GM19043 (cell line): ENCODE results near the gene KCNAB2.

Source experiments
- ATAC-seq: cut with Tn5 transposase; IDR thresholded peaks from one replicate; pipeline ENCODE4 v1.9.1; 2021; ENCODE audit warnings: low read depth; ENCODE audit not compliant: unreplicated experiment

KCNAB2 gene

DNA sequence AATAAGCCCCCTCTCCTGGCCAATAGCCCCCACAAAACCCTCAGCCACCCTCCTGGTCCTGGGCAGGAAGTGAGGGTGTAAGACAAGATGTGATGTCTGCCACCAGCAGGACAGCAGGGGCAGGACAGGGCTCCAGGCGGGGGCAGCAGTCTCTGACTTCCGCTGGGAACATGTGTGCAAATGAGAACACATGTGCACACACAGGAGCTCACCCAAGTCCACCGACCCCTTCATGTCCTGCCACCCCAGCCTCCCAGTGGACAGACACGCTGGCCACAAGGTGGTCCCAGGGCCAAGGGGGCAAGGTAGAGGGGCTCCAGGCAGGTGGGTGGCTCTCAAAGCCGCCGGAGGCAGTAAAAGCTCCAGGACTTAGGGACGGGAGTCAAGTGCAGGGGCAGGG is 60.1 kb downstream of the KCNAB2 start:
- no peak for ATAC-seq

DNA sequence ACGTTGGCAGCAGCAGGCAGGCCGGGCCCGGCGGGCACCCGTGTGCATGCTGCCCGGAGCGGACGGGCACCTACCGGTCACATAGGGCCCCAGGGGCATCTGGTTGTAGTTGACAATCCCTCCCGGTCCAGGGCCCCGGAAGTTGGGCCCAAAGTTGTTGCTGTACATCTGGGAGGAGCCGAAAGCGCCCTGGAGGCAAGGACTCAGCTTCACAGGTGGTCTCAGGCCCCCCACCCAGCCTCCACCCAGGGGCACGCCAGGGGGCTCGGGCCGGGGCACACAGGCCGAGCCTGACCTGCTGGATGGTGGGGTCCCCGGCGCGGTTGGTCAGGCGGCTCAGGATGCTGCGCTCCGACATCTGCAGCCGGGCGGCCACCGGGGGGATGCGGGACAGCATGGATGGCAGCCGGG is 60.6 kb downstream of the KCNAB2 start:
- ATAC-seq = no peak

DNA sequence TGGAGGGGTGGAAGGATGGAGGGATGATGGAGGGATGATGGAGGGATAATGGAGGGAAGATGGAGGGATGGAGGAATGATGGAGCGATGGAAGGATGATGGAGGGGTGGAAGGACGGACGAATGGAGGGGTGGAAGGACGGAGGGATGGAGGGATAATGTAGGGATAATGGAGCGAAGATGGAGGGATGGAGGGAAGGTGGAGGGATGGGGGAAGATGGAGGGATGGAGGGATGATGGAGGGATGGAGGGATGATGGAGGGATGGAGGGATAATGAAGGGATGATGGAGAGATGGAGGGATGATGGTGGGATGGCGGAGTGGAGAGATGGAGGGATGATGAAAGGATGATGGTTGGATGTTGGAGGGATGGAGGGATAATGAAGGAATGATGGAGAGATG is 61.3 kb downstream of the KCNAB2 start:
- ATAC-seq = no peak

DNA sequence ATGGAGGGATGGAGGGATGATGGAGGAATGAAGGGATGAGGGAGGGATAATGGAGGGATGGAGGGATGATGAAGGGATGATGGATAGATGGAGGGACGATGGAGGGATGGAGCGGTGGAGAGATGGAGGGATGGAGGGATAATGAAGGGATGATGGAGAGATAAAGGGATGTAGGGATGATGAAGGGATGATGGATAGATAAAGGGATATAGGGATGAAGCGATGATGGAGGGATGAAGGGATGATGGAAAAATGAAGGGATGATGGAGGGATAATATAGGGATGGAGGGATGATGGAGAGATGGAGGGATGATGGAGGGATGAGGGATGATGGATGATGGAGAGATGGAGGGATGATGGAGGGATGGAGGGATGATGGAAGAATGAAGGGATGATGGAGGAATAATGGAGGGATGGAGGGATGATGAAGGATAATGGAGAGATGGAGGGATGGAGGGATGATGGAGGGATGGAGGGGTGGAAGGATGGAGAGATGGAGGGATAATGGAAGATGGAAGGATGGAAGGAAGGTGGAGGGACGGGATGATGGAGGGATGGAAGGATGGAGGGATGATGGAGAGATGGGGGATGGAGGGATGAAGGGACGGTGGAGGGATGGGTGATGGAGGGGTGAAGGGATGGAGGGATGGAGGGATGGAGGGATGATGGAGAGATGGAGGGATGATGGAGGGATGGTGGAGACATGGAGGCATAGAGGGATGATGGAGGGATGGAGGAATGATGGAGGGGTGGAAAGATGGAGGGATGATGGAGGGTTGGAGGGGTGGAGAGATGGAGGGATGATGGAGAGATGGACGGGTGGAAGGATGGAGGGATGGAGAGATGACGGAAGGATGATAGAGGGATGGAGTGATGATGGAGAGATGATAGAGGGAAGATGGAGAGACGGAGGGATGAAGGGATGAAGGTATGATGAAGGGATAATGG is 62.0 kb downstream of the KCNAB2 start:
- ATAC-seq = no peak

DNA sequence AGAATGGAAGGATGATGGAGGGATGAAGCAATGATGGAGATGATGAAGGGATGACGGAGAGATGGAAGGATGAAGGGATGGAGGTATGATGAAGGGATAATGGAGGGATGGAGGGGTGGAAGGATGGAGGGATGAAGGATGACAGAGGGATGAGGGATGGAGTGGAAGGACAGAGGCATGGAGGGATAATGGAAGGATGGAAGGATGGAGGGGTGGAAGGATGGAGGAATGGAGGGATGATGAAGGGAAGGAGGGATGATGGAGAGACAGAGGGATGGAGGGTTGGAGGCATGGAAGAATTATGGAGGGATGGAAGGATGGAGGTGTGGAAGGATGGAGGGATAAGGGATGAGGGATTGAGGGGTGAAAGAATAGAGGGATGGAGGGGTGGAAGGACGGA is 62.8 kb downstream of the KCNAB2 start:
- ATAC-seq = no peak

DNA sequence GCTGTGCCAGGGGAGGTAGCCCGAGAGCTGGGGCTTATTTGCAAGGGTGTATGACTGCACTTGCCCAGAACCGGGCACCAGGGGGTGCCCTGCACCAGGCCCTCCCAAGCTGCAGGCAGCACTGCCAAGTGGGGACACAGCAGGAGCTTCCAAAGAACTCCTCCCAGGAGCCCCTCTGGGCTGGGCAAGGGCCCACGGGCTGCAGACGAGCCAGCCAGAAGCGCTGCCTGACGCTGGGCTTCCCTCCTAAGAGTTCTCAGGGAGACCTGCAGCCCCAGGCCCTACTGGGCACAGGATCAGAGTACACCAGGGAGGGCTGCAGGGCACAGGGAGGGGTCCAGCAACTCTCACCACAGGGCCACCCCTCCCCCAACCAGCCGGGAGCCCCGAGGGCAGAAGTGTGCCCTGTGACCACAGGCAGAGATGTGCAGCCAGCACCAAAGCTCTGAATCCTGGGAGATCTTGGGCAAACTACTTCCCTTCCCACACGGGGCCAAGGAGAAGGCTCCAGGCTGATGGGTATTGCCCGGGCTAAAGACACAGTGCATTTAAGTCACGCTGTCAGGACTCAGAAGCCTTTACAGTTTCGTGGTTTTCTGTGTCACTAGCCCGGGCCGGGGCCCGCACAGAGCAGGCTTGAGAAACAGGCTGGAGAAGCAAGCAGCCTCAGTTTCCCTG is 63.4 kb downstream of the KCNAB2 start:
- no peak for ATAC-seq

DNA sequence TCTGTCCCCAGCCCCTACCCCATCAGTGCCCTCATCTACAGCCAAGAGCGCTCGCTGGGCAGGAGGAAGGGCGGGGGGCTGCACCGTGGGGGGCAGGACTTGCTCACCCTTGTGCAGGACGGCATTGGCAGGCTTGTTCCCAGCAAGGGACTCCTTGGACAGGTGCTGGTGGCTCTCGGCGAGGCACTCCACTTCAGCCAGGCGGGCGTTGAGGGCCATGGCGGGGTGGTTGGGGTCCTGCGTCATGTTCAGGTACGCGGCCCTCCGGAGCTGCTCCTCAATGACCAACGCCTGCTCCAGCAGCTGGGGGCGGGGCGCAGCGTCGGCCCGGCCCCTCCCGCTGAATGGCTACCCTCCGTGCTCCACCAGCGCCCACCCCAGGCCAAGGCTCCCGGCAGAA is 64.0 kb downstream of the KCNAB2 start:
- ATAC-seq = no peak

DNA sequence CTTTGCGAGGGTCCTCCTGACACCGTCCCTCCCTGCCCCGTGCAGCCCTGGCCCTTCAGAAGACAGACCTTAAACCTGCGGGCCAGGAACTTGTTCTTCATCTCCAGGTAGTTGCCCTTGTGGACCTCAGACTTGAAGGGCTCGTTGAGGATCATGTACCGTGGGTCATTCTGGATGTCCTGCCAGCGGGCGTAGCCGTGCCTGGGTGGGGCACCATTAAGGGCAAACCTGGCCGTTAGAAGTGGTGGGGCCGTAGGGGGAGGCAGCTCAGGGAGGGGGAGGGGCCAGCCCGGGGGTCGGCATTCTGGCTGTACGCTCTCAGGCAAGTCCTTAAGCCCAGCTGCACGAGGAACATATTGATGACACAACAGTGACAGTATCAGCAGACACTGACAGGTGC is 64.6 kb downstream of the KCNAB2 start:
- no peak for ATAC-seq

DNA sequence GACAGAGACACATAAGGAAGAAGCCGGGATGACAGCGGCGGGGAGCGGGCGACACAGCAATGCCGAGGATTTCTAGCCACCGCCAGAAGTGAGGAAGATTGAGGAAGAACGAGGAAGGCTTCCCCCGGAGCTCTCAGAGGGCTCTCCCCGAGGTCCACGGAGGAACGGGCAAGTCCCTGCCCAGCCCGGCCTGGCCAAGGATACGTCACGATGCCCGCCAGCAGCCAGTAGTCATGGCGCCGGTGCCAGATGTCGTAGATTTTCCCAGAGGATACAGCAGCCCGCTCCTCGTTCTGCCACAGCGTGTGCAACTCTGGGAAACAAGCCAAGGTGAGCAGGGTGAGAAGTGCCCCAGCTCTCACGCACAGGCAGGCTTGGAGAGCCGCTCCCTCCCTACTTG is 65.9 kb downstream of the KCNAB2 start:
- ATAC-seq = no peak

DNA sequence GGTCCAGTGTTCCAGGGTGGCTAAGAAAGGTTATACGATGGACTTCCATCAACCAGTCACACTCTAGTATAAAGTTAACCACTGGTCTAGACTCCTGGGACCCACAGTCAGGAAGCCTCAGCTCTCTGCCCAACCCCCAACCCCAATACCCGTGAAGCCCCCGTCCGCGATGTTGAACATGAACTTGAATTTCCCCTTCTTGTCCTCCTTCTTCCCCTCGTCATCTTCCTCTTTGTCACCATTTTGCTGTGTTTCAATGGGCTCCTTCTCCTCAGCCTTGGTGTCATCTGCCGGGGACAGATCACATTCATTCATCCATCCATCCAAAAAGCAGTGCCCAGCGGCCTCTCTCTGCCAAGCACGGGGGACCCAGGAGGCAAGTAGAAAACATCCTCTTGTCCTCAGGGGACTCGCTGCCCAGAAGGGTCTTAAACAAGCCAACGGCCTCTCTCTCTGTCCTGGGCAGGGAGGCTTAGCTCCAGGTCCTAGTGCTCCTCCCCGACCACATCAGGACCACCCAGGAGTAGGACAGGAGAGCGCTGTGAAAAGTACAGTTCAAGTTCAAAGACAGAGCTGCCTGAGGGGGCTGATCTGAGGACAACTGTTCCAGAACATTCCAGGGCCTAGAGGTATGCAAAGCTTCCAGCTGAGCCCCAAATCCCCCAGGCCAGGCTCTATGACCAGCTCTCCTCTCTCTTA is 66.5 kb downstream of the KCNAB2 start:
- no peak for ATAC-seq

DNA sequence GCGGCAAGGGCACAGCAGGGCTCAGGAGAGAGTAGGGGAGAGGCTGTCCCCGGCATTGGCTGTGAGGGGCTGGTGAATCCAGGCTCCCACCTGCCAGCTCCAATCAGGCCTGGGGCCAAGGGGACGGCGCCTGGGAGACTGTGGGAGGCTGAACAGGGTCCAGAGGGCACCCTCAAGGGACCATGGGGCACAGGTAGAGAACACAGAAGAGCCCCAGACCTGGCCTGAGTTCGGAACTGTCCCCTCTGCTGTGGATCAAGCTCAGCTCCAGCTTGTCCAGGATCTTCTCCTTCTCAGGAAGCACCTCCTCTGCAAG is 67.0 kb downstream of the KCNAB2 start:
- ATAC-seq = no peak

DNA sequence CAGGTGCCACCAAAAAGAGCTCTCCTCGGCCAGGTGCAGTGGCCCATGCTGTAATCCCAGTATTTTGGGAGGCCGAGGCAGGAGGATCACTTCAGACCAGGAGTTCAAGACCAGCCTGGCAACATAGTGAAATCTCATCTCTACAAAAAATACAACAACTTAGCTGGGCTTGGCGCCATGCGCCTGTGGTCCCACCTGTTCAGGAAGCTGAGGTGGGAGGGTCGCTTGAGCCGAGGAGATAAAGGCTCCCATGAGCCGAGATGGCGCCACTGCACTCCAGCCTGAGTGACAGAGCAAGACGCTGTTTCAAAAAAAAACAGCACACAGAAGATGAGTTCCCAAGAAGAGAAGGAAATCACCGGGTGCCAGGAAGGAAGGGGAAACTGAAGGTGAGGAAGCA is 67.4 kb downstream of the KCNAB2 start:
- no peak for ATAC-seq

DNA sequence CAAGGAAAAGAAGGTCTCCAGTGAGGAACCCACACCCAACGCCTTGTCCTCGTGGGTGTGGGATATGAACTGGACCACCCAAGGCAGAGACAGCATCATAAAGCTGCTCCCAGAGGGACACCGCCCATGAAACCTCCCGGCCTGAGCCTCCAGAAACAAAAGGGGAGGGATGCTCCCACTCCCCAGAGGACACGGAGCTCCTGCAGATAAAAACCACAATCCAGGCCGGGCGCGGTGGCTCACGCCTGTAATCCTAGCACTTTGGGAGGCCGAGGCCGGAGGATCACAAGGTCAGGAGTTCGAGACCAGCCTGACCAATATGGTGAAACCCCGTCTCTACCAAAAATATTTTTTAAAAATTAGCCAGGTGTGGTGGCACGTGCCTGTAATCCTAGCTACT is 68.1 kb downstream of the KCNAB2 start:
- ATAC-seq = no peak

DNA sequence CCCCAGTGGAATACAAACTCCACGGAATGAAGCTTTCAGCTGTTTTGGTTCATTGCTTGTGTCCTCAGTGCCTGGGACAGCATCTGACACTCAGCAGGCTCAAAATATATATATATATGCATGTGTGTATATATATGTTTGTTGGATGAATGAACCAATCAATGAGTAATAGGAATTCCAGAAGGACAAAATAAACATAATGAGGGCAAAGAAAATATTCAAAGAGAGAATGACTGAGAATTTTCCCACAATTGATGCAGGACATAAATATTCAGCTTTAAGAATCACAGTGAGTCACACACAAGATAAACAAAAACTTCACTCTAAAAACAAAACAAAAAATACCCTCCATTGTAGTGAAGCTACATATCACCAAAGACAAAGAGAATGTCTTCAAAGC is 70.4 kb downstream of the KCNAB2 start:
- ATAC-seq = no peak

DNA sequence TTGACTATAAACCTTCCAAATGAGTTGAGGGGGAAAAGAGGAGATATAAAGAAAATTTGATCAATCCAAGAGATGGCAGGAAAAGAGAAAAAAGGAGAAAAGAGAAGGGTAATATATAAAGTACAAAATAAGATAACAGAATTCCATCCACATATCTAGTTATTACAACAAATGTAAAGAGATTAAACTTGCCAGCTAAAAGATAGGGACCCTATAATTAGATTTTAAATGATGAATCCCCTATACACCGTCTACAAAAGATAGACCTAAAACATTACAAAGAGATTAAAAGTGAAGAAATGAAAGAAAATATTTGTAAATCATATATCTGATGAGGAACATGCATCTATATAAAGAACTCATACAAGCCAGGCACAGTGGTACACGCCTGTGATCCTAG is 71.4 kb downstream of the KCNAB2 start:
- ATAC-seq = no peak

DNA sequence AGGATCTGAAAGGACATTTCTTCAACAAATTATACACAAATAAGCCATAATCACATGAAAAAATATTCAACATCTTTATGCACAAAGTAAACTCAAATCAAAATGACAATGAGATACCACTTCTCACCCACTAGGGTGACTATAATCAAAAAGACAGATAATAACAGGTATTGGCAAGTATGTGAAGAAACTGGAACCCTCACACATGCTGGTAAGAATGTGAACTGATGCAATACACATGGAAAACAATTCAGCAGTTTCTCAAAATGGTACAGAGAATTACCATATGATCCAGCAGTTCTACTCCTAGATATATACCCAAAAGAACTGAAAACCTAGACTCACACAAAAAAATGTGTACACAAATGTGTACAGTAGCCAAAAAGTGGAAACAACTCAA is 71.9 kb downstream of the KCNAB2 start:
- no peak for ATAC-seq

DNA sequence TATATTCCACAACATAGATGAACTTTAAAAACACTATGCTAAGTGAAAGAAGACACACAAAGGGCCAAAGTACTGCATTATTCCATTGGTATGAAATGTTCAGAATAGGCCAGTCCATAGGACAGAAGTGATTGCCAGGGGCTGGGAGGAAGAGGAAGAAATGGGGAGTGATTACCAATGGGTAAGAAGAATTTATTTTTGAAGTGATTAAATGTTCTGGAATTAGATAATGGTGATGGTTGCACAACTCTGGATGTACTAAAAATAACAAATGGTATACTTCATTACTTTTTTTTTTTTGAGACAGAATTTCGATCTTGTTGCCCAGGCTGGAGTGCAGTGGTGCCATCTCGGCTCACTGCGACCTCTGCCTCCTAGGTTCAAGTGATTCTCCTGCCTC is 72.7 kb downstream of the KCNAB2 start:
- no peak for ATAC-seq

DNA sequence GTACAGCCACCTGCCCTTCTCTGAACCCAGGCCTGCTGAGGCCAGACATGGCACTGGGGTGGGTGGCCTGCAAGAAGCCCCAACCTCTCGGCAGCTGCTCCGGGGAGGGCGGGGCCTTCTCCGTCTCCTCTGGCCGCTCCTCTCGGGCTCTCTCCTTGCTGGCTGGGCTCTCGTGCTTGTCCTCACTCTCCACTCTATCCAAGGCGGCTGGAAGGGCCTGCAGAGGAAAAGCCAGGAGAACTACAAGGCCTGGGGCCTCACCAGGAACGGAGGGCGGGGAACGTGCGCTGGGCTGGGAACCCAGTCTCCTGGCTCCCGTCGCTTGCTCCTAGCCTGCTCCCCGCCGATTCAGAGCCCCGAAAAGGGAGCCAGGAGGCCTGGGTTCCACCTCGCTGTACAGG is 75.3 kb downstream of the KCNAB2 start:
- ATAC-seq = no peak

DNA sequence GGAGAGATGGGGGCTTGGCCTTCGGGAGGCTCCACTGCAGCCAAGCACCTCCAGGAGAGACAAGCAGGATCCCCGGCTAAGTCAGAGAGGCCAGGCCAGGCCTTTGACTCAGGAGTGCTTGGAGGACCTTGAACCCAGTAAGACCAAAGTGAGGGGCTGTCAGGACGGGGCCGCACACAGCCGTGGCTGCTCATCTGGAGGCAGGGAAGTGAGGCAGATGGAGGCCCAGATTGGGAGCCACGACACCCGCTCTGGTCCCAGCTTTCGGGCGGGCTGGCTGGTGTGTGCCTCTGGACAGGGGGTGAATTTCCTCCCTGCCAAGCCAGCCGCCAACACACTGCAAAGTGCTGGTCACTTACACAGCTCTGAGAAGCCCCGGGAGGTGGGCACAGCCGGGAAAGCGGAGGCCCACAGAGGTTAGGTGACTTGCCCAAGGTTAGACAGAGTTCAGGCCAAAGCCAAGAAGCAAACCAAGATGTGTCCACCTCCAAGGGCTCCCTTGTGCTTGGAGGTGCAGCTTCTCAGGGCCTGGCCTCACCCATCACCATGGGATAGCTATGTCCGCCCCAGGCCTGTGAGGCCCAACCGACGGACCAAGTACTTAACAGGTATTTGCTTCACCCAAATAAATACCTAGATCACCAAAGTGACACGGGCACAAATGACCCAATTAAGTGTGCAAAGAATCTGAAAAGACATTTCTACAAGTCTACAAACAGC is 76.1 kb downstream of the KCNAB2 start:
- no peak for ATAC-seq

DNA sequence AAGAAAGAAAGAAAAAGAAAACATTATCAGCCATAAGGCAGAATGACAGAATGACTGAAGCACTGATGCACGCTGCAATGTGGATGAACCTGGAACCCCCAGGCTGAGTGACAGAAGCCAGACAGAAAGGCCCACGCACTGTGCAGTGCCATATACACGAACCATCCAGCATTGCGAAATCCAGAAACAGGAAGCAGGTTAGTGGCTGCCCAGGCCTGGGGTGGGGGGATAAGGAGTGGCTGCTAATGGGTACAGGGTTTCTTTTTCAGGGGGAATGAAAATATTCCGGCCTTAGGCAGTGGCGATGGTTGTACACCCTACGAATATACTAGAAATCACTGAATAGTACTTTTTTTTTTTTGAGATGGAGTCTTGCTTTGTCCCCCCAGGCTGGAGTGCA is 77.4 kb downstream of the KCNAB2 start:
- no peak for ATAC-seq

DNA sequence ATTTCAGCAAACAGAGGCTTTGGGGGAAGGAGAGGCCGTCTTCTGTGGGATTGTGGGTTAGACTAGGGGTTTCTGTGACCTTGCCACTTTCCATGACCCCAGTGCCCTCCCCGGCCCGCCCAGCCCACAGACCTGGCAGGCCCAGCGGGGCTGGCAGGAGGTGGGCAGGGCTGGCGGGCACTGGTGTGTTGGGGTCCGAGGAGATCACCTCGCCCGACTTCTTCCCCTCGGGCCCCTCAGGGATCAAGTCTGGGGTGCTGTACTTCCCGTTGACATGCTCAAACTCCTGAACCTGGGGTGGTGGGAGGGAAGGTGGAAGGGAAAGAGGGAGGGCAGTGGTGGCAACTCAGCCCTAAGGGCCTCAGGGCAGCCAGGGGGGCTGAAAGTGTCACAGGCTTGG is 78.1 kb downstream of the KCNAB2 start:
- no peak for ATAC-seq
